Testis (tissue), 2 donors: Measurements from ENCODE around the gene ANAPC1.
"Not testable (repeated sequence)": the region's sequence is repeated elsewhere in the genome, so short reads cannot be mapped to it uniquely, and the experiment has no call there.

ENCODE experiments used
- POLR2A ChIP-seq: fragments of 450-650 bp; IDR thresholded peaks from one replicate; pipeline ENCODE4 v1.6.1; 2017; ENCODE audit warnings: antibody characterized with exemption, mild to moderate bottlenecking, moderate library complexity
- TF ChIP-seq, protein P1 (sequence below), 3 experiments: fragments of 450-650 bp in 2 of 3; fragments of 200-600 bp in 1 of 3; sonication (generic) in 1 of 3; IDR thresholded peaks; one replicate each; pipeline ENCODE4 v1.5.1; 2016 to 2019; ENCODE audit warnings: antibody characterized with exemption in 3 of 3, mild to moderate bottlenecking in 2 of 3, moderate library complexity in 1 of 3

DNA sequence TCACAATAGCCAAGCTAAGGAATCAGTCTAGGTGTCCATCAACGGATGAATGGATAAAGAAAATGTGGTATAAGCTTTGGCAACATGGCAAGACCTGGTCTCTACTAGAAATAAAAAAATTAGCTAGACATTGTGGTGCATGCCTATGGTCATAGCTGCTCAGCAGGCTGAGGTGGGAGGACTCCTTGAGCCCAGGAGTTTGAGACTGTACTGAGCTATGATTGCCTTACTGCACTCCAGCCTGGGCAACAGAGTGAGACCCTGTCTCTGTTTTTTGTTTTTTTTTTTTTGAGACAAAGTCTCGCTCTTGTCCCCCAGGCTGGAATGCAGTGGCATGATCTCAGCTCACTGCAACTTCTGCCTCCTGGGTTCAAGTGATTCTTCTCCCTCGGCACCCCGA, 26.0 kb upstream of the ANAPC1 start:
- not testable (repeated sequence) for TF ChIP-seq POLR2A
- TF ChIP-seq, protein P1, sequence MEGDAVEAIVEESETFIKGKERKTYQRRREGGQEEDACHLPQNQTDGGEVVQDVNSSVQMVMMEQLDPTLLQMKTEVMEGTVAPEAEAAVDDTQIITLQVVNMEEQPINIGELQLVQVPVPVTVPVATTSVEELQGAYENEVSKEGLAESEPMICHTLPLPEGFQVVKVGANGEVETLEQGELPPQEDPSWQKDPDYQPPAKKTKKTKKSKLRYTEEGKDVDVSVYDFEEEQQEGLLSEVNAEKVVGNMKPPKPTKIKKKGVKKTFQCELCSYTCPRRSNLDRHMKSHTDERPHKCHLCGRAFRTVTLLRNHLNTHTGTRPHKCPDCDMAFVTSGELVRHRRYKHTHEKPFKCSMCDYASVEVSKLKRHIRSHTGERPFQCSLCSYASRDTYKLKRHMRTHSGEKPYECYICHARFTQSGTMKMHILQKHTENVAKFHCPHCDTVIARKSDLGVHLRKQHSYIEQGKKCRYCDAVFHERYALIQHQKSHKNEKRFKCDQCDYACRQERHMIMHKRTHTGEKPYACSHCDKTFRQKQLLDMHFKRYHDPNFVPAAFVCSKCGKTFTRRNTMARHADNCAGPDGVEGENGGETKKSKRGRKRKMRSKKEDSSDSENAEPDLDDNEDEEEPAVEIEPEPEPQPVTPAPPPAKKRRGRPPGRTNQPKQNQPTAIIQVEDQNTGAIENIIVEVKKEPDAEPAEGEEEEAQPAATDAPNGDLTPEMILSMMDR (IDR thresholded peaks at IDR 0.05), result not testable (repeated sequence)
